HS-27A (cell line): ENCODE measurements around the gene PARD3.
"Not testable (repeated sequence)": the region's sequence is repeated elsewhere in the genome, so short reads cannot be mapped to it uniquely, and the experiment has no call there.

Experiments
- DNase-seq: peaks from one replicate; pipeline ENCODE4 v3.0.0-alpha.2; 2012; ENCODE audit warnings: low read depth, missing footprints

PARD3 gene

DNA sequence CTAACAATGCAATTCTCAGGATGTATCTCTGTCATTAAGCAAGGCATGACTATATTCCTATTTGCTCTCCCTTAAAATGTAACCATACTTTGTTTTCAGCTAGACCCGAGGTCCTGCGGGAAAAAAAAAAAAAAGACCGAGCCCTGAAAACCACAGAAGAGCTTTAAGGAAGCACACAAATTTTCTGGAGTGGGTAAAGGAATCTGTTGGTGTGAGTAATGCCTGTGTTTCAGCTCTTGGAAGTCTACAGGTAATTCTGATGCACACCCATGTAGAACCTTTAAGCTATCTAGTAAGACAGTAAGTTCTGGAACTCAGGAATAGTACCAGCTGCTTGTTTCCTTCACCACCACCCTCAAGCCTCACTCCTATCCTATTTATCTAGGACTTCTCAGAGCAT lies 351.1 kb downstream of the PARD3 start:
- no peak for DNase-seq

DNA sequence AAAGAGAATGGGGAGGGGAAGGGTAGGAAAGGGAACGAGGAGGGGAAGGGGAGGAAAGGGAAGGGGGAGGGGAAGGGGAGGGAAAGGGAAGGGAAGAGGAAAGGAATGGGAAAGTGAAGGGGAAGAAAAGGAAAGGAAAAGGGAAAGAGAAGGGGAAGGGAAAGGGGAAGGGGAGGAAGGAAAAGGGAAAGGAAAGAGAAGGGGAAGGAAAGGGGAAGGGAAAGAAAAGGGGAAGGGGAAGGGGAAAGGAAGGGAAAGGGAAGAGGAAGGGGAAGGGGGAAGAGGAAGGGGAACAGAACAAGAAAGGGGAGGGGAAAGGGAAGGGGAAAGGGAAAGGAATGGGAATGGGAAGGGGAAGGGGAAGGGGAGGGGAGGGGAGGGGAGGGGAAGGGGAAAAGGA lies 352.1 kb downstream of the PARD3 start:
- no peak for DNase-seq

DNA sequence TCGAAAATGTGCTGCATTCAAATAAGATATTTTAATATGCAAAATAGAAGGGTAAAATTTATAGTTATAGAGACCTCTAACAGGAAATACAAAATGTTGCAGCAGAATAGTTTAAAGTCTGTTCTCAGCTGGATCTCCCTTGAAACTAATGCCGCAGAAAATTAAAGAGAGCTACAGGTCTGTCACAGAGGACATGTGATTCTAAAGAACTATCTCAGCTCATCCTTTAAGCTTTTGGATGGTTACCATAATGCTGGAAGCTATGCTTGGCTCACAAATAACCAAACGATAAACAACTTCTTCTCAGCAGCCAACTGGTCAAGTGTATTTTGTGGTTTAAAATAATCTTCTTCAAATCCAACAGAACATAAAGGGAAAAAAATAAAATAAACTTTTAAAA lies 353.0 kb downstream of the PARD3 start:
- DNase-seq = no peak

DNA sequence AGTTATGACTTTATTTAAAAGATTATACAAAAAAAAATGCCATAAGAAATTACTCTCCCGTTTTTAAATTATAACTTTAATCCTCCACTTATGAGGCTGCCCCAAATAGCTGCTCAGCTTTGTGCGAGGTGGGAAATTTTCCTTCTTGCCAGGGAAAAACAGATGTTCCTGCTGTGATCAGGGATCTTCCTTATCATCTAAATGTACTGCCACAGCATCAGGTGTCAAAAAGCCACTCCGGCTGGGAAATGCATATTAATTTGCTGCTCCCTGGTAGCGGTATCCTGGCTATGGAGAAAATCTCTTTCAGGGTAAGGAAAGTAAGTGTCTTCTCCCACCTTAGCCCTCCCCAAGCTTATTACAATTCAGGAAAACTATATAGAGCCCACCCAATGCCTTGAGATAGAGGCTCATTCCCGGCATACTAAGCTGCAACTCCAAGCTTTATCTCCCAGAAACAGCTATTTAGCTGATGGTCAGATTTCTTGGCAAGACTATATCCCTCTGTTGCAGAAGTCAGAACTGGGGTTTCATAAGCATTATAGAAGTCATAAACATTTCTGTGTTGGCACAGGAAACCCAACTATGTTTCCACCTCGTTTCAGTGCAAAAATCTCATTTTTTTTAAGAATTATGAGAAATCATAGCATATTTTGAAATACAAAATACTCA lies 360.4 kb downstream of the PARD3 start:
- DNase-seq = no peak

DNA sequence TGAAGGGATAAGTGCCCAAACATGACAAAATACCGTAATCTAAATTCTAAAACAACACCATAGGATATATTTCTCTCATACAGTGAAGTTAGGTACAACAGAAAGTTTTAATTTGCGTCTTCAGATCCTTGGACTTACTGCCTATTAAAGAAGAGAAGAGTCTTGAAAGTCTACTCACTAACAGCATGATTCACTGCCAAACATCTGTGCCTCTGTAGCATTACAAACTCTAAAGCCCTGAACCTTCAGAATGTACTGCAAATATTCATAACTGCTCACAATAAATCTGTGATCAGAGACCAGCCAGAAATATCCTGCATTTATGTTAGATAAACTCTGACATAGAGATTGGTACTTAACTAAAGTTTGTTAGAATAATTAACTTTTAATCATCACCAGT lies 365.3 kb downstream of the PARD3 start:
- DNase-seq = no peak

DNA sequence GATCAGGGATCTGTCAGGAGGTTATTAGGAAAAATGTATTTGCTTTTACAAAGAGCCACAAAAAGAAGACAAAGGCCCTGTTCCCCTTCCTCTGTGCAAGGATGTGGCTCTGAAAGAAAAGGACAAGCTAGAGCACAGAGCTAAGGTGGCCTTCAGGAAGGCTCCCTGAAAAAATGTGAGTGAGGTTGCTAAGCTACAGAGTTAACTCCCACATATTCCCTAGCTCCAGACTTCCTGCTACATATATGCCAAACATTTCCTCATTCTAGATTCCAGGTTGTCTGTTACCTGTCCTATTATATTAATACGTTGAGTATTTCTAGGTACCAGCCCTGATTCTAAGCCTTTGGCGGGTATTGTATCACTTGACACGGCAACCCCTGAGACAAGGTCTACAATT lies 369.0 kb downstream of the PARD3 start:
- DNase-seq = no peak

DNA sequence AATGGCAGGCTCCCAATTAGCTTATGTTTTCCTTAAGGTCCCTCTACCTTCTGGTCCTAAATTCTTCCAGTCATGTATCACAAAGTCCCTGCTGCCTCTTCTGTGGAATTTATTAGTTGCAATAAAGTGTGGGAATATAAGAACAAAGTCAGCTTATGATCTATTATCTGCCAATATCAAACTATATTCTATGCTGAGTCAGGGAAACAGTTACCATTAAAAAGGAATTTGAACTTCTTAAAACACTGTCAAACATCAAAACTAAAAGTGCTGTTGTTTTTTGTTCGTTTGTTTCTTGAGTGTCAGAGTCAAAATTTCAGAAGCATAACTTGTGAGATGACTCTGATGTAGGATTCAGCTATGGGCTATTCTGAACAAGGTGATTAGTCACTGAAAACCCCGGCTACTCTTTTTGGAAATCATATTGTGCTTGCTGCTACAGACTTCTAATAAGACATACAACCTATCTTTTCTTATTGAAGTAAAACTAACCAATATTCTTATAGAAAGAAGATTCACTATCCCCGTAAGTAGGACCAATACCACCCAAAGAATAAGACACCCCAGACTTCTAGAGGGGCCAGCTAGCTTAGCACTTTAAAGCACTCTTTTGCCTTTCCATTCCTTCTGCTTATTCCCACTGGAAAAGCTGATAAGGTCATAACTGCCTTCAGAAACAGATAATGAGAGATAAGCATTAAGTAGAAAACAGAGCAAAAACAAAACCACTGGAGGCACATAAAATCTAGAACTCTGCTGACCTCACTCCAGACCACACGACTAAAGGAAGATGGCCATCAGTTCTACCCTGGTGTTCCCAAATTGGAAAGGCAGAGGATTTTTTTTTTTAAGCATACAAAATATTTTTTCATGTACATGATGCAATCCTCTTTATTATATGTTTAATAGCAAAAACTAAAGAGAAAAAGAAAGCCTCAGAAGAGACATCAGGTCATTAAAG lies 370.6 kb downstream of the PARD3 start:
- DNase-seq = no peak

DNA sequence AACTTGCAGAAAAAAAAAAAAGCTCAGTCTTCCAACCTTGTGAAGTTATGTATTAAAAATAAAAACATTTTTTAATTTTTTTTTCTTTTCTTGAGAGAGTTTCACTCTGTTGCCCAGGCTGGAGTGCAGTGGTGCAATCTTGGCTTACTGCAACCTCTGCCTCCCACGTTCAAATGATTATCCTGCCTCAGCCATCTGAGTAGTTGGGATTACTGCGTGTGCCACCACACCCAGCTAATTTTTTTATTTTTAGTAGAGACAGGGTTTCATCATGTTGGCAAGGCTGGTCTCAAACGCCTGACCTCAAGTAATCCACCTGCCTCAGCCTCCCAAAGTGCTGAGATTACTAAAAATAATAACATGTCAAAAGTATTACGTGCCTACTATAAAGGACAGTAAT lies 375.7 kb downstream of the PARD3 start:
- not testable (repeated sequence) for DNase-seq

DNA sequence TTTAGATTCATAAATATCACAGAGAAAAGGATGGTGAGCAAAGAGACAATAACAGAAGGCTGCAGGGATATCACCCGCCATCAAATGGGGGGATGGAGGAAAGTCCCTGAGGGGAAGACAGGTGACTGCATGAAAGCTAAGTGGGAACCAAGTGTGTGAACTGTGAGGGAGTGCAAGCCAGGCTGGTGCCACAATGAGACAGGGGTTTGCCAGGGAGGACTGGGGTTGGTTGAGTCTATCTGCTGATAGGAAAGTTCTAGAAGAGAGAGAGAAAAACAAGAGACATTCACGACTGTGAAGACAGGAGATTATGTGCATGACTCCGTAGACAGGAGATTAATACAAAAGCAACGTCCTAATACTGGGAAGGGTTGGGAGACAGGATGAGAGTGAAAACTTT lies 376.4 kb downstream of the PARD3 start:
- DNase-seq = no peak

DNA sequence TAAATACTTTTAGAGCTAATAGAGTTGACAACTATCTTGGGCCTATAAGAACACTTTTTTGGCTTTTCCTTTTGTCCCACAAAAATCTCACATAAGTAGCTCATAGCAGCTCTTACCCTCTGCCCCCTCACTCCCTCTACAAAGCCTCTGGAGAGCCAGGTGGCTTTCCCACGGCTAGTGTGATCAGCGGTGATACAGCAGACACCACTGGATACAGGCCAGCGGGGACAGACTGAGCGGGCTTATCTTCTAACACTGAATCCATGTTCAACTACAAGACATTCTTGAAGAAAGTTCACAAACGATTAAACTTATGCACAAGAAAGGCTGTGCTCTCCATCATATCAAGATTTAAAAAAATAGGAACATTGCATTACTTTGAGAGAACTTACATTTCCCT lies 377.2 kb downstream of the PARD3 start:
- no peak for DNase-seq

DNA sequence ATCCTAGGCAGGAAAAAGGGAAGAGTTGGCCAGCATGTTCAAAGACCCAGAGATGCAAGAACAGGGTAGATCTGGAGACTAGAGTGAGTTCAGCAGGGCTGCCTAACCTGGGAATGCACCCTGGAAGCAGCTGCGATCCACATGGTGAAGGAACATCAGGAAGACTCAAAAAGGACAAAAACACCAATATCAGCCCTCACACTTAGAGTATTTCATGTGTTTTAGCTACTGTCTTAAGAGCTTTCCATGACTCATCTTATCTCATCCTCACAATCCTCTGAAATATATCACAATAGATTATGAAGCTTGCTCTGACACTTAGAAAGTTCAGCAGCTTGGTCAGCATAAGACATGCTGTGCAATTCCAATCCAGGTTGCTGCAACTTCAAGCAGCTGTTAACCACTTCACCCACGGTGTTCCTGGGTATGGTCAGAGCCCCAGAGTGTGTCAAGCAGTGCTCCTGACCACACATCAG lies 380.9 kb downstream of the PARD3 start:
- peak; percentile 3 for DNase-seq

DNA sequence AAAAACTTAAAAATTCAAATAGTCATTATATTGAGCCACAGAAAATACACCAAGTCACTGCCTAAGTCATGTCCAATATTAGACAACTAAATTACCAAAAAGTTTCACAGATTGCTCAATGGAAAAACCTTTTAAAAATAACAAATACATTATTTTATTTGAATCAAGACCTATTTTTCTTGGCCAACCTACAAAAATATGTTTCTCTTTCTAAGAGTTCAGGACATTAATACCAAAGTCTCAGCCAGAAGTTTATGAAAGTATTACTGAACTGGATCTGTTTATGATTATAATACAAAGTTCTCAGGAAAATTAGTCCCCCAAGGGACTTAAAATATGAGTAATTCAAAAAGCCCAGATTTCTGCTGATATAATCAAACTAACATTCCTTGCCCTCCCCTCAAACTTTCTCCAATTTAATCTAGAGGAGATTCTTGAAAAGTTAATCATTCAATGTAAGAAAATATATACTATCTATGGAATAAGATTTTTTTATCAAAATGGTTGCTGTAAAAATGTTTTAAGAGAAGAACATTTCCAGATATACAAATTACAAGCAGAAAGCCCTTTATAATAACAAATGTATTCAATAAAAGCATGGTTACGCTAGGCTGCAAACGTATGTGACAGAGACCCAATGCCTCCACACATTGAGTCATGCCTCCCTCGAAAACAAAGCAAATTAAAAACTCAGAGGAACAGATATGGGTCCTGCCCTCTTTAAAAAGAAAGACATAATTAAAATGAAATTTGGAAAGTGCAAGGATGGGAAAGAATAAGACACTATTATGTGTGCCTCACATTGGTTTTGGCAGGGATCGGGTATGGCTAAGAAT lies 381.6 kb downstream of the PARD3 start:
- DNase-seq = peak; percentile 7

DNA sequence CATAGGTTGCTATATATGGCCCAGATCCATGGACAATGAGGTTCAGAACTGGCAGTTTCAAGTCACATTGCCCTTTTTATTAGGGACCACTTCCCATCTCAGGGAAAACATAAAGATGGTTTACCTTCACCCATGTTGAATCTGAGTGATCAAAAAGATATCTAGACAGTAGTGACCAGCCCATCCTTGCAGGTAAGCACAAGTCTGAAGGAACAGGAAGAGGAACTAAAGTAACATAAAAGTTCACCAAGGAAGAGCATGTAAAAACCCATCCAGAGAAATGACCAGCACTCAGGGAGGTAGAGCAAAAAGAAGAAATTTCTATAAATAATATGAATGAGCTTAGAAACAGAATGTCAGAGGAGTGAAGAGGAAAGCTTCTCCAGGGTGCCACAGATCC lies 382.5 kb downstream of the PARD3 start:
- DNase-seq = no peak

DNA sequence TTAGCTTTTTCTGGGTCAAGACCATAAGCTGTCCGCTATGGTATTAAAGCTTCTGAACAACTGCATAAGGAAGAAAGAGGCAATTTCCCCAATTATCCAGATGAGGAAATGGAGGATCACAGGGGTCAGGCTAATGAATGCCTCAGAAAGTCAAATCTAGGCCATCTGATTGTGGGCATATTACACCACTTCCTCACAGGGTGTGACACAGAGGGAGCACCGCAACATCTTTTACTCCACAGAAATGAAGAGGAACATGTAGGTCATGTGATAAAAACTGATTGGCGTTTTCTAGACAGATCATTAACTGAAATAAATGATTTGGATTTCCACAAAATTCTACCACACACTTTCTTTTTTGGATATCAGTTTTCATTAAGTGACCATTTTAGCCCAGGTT lies 384.4 kb downstream of the PARD3 start:
- no peak for DNase-seq

DNA sequence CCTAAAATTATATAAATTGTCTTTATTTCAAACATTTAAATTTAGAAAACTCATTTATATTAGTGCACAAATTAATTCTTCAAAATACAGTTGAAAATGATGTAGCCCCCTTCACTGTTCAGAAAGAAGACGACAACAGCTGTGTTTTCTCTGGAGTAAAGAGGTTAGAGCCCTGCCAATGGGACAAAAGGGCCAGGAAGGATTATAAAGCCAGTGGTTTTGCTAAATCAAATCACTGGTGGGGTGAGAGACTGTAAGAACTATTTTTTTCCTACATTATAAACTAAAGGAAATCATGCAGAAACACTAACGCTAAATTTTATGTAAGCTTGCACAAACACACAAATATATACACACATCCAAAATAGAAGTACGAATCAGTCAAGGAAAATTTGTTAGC lies 386.6 kb downstream of the PARD3 start:
- no peak for DNase-seq

DNA sequence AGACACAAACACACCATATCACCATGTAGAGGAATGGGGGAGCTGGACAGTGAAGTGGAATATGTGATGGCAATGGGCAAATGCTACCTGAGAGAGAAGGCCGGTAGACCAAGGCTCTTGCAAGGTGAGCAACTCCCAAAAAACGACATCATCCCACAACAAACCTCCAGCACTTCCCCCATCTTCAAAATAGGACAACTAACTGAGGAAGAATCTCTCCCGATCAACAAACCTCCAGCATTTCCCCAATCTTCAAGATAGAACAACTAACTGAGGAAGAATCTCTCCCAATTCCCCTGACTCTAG lies 387.2 kb downstream of the PARD3 start:
- no peak for DNase-seq

DNA sequence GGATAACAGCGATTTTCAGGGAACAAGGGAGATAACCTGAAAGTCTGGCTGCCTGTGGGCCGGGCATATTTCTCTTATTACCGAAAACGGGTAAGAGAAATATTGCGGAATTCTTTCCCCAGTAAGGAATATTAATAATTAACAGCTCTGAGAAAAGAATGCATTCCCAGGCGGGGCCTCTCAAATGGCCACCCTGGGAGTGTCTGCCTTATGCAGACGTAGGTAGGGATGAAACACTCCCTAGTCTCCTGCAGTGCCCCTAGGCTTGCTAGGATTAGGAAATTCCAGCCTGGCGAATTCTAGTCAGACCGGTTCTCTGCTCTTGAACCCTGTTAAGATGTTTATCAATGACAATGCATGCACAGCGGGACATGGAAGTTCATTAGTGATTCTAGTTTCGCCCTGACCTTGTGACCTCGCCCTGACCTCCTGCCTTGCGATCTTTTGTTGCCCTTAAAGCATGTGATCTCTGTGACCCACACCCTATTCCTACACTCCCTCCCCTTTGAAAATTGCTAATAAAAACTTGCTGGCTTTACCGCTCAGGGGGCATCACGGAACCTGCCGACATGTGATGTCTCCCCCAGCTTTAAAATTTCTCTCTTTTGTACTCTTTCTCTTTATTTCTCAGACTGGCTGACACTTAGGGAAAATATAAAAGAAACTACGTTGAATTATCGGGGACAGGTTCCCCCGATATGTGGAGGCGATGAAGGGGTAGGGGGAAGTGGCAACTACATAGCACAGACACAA lies 387.8 kb downstream of the PARD3 start:
- not testable (repeated sequence) for DNase-seq

DNA sequence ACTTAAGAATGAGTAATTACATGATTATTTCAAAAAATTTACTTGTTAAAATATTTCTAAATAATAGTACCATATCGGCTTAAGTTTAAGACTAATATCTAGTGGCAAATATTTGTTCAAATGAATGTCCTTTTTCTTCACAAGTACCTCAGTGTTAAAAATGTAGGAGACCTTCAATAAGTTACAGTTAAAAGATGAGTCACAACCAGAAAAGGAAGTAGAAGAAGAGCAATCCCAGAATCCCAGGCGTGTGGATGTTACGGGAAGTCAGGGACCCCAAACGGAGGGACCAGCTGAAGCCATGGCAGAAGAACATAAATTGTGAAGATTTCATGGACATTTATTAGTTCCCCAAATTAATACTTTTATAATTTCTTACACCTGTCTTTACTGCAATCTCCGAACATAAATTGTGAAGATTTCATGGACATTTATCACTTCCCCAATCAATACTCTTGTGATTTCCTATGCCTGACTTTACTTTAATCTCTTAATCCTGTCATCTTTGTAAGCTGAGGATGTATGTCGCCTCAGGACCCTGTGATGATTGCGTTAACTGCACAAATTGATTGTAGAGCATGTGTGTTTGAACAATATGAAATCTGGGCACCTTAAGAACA lies 388.4 kb downstream of the PARD3 start:
- not testable (repeated sequence) for DNase-seq

DNA sequence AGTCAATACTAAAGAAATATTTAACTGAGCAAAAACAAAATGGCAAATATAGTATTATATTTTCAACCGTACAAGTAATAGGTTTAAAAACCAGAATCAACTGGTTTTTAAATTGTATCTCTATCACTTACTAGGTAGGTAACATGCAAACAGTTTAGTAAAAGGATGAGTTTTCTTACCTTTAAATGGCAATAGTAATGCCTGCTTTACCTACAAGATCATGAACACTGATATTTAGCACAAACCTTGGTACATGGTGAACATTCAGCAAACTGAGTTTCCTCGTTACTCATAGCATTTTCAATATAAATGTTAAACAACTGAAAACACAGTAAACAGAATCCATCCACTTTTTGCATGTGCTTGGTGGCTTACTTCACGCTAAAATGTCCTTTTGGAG lies 389.1 kb downstream of the PARD3 start:
- DNase-seq = no peak

DNA sequence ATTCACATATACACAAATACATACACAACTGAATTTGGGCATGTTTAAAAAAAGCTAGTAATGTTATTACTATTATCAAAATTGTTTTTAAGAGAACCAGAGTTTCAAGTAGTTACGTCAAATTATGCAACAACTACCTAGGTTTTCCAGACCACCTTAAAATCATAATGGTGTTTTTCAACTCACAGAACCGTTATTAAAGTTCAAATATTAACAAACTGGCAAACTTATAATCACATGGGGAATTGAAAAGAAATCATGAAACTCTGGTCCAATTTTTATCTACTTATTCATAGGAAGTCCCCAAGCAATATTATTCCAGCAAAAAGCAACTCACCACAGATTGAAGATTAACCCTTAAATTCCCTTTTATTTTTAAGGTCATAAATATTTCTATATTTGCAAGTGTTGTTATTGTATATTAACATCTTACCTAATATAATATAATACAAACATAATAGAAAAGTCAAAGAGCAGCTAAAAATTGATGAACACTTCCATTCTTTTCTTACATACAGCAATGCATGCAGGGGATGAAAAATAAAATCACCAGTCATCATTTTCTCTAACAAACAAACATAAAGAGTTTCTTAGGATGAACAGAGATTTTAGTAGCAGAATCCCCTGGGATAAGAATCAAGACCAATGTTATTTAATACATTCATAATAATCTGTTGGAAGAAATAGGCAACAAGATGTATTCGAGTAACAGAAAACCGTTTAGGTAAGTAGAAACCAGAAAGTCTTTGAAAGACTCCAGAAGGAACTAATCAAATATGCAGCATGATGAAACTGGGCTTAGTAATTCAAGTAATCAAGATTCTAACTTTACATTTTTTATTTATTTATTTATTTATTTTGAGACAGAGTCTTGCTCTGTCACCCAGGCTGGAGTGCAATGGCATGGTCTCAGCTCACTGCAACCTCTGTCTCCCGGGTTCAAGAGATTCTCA lies 391.1 kb downstream of the PARD3 start:
- DNase-seq = no peak
